GM23338 (cell line): Measurements from ENCODE around the gene ISX.

Experiments
- CREB1 ChIP-seq: fragments of 250-450 bp; sonication (Bioruptor Pico); IDR thresholded peaks from 2 replicates; pipeline ENCODE4 v1.5.0; 2020; ENCODE audit warnings: low read depth, mild to moderate bottlenecking, moderate library complexity
- CTCF ChIP-seq, 2 experiments: fragments of 200-600 bp in 1 of 2; sonication (generic) in 1 of 2; conservative IDR thresholded peaks; 2 replicates each; pipeline versions ENCODE4 v1.5.1 to v1.6.1; 2016 to 2017; ENCODE audit warnings: antibody characterized with exemption in 2 of 2, low read depth in 2 of 2, mild to moderate bottlenecking in 2 of 2, moderate library complexity in 1 of 2
- ETS1 ChIP-seq: IDR thresholded peaks from 2 replicates; pipeline ENCODE4 v1.6.1; 2016; ENCODE audit warnings: antibody characterized with exemption
- EZH2 ChIP-seq: fragments of 200-600 bp; sonication (generic); IDR thresholded peaks from one replicate; pipeline ENCODE4 v1.8.0; 2017; ENCODE audit warnings: antibody characterized with exemption, mild to moderate bottlenecking, low read depth; ENCODE audit not compliant: unreplicated experiment
- EZH2phosphoT487 ChIP-seq: fragments of 200-600 bp; sonication (generic); IDR thresholded peaks from one replicate; pipeline ENCODE4 v1.8.1; 2018; ENCODE audit warnings: antibody characterized with exemption; ENCODE audit not compliant: unreplicated experiment
- JUNB ChIP-seq: IDR thresholded peaks from one replicate; pipeline ENCODE4 v1.6.1; 2016; ENCODE audit warnings: antibody characterized with exemption; ENCODE audit not compliant: unreplicated experiment
- NANOG ChIP-seq: IDR thresholded peaks from 2 replicates; pipeline ENCODE4 v1.6.1; 2016; ENCODE audit warnings: antibody characterized with exemption, borderline replicate concordance
- POLR2AphosphoS5 ChIP-seq: IDR thresholded peaks from 2 replicates; pipeline ENCODE4 v1.6.1; 2016; ENCODE audit warnings: antibody characterized with exemption, low read depth
- REST ChIP-seq: IDR thresholded peaks from one replicate; pipeline ENCODE4 v1.6.1; 2018; ENCODE audit warnings: antibody characterized with exemption; ENCODE audit not compliant: unreplicated experiment
- STAT1 ChIP-seq: IDR thresholded peaks from one replicate; pipeline ENCODE4 v1.6.1; 2016; ENCODE audit warnings: antibody characterized with exemption; ENCODE audit not compliant: unreplicated experiment
- ZNF114 ChIP-seq: fragments of 250-450 bp; sonication (Bioruptor Pico); IDR thresholded peaks from 2 replicates; pipeline ENCODE4 v1.5.0; 2020; ENCODE audit warnings: mild to moderate bottlenecking, moderate library complexity
- ZNF331 ChIP-seq: fragments of 250-450 bp; sonication (Bioruptor Pico); IDR thresholded peaks from 2 replicates; pipeline ENCODE4 v1.5.0; 2020; ENCODE audit warnings: low read depth, mild to moderate bottlenecking, moderate library complexity
- ZNF462 ChIP-seq: fragments of 250-450 bp; sonication (Bioruptor Pico); IDR thresholded peaks from 2 replicates; pipeline ENCODE4 v1.5.0; 2020; ENCODE audit warnings: mild to moderate bottlenecking, moderate library complexity

- TF ChIP-seq CTCF (conservative IDR thresholded peaks at IDR 0.05; ENCODE audit: low read depth in 2 of 2) (no peak), POLR2AphosphoS5 (no peak), REST (no peak), EZH2phosphoT487 (no peak), CREB1 (CRISPR knock-in tag) (no peak), EZH2 (no peak), ETS1 (no peak), NANOG (no peak), JUNB (no peak), ZNF114 (CRISPR knock-in tag) (no peak), STAT1 (no peak), ZNF331 (CRISPR knock-in tag) (no peak), ZNF462 (CRISPR knock-in tag) (no peak)
Observed at GRCh38 chr22:35065183-35065582, 775 bp upstream of the ISX start.
